H4 (cell line): ENCODE data around the gene PFDN5. TPM values are rescaled to one million over a fixed set of nuclear protein-coding genes. Genes with fewer than 3 reads are reported as not detected.
A peak's percentile ranks its signal among the peaks of the same experiment; 100 is the strongest.
"Not testable (repeated sequence)": the region's sequence is repeated elsewhere in the genome, so short reads cannot be mapped to it uniquely, and the experiment has no call there.

ENCODE experiments used
- DNase-seq: peaks from one replicate; pipeline ENCODE4 v3.0.0-alpha.2; 2015; ENCODE audit warnings: low spot score
- total RNA-seq: library from RNA; depleted of rRNA; stranded (reverse); fragments of >200 nt; shearing (Covaris generic); gene quantifications from 2 replicates; pipeline ENCODE4 v1.2.3, GENCODE V29; 2014

Gene PFDN5
- total RNA-seq, 1 experiment from 2014 or later = 537 TPM

DNA sequence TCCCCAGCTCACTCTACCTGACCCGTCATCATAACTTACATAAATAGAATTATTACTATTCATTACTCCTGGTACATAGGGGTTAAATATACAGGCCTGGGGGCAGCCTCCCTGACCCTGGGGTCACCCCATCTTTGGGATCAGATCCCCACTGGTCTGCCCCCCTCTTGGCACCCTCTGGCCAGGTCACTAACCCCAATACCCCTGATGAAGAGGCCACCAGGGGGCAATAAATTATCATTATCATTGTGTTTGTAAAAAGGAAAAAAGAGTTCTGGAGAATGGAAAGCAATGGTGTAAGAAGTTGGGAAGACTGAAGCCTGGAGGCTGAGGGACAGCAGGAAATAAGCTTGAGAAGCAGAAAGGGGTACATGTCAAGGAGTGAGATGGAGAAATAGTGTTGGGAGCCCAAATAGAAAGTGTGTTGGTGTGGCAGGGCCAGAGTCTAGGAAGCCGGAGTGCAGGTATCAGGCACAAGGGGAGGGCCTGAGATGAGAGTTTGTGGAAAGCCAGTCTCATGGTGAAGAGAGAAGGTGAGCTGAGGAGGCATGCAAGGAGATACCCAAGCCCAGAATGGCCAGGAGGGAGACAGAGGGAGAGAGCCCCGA lies 32.2 kb downstream of the PFDN5 start:
- DNase-seq = no peak

- DNase-seq = no peak
Measured at GRCh38 chr12:53328043-53328435, 32.7 kb downstream of the PFDN5 start.

- no peak for DNase-seq
Measured at GRCh38 chr12:53330671-53331070, 35.3 kb downstream of the PFDN5 start.

- not testable (repeated sequence) for DNase-seq
Measured at GRCh38 chr12:53332339-53332738, 37.0 kb downstream of the PFDN5 start.

GRCh38 chr12:53332744-53333143 lies 37.4 kb downstream of the PFDN5 start:
- no peak for DNase-seq

- no peak for DNase-seq
Measured at GRCh38 chr12:53333289-53333688, 37.9 kb downstream of the PFDN5 start.

- DNase-seq = no peak
Measured at GRCh38 chr12:53333845-53334244, 38.5 kb downstream of the PFDN5 start.

GRCh38 chr12:53334822-53335221 lies 39.5 kb downstream of the PFDN5 start:
- no peak for DNase-seq

GRCh38 chr12:53336181-53336681 lies 40.9 kb downstream of the PFDN5 start, which contains the start of gene SP7:
Gene SP7, minus strand, starts transcription at chr12:53336354. Its CDS starts 708 bp downstream, at chr12:53335646.
- DNase-seq = no peak

DNA sequence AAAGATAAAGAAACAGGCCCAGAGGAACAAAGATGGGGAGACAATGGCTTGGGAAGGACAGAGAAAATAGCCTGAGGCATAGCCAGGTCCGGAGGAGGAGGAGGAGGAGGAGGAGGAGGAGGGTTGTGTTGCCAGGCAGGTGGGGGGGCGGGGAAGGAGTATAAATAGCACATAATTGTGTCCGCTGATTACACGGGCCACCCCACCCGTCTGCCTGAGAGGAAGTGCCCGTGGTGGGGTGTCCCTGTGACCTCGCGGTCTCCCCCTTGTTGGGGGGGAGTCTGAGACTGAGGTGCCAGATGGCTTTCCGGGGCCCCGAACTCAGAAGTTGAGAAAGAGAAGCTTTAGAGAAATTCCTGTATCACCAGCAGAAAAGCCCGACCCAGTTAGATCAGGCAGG lies 42.7 kb downstream of the PFDN5 start:
- no peak for DNase-seq

DNA sequence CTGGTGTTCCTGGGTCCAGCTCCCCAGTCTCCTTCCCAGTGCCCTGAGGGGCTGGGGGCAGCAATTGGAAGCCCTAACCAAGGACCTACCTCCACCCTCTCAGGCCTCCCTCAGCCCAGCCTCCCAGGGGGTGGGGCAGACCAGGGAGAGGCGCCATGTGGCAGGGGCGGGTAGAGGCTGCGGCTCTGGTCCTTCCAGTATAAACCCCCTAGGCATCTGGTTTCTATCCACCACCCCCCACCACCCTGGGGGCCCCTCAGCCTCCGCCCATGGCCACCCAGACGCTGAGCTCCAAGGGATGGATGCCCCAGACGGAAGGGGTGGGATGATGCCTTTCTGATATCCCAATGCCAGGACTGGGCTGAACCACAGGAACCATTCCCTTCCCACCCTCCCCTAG lies 43.6 kb downstream of the PFDN5 start:
- DNase-seq = no peak

DNA sequence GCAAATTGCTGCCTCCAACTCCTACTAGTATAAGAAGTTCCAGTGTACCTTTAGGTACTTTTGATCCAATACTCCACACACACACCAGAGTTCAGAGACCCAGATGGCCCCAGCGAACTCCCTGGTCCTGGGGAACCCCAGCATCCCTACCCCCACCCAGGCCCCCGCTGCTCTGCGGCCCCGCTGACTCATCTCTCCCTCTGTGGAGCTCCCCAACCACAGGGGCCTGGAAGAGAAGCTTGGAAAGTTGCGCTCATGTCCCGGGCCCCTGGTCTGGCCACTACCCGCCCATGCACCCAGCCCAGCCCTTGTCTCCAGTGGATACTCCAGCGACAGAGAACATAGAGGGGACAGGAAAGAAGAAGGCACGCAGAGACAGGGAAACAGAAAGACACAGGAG lies 45.1 kb downstream of the PFDN5 start:
- no peak for DNase-seq

GRCh38 chr12:53343449-53343848 lies 48.1 kb downstream of the PFDN5 start:
- no peak for DNase-seq

DNA sequence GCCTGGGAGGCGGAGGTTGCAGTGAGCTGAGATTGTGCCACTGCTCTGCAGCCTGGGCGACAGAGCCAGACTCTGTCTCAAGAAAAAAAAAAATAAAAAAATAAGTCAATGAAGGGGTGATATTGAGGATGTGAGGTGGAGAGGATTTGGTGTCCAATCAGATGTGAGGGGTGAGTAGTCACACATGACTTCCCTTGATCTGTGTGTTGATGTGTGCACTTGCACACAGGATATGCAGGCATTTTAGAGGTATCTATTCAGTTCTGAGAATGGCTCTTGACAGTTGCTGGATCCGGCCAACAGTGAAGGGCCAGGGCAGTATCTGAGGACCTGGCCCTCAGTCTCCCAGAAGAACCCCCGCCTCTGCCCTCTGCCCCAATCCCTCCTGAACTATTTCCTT lies 48.6 kb downstream of the PFDN5 start:
- no peak for DNase-seq

DNA sequence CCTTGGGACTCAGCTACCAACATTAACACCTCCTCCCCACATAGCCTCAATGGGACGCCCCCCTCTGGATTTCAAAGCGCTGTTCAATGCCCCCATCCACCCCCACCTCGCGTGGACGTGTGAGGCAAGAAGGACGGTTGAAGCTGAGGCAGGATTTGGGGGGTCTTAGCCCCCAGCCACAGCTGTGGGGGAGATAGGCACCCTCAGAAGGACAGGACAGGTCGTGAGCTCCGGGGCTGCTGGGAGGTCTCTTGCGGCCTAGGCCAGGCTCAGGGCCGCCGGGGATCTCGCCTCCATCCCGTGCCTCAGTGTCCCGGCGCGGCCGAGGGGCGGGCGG lies 49.1 kb downstream of the PFDN5 start:
- DNase-seq = no peak

- DNase-seq = peak; percentile 58
Measured at GRCh38 chr12:53344824-53345485, 49.6 kb downstream of the PFDN5 start.

DNA sequence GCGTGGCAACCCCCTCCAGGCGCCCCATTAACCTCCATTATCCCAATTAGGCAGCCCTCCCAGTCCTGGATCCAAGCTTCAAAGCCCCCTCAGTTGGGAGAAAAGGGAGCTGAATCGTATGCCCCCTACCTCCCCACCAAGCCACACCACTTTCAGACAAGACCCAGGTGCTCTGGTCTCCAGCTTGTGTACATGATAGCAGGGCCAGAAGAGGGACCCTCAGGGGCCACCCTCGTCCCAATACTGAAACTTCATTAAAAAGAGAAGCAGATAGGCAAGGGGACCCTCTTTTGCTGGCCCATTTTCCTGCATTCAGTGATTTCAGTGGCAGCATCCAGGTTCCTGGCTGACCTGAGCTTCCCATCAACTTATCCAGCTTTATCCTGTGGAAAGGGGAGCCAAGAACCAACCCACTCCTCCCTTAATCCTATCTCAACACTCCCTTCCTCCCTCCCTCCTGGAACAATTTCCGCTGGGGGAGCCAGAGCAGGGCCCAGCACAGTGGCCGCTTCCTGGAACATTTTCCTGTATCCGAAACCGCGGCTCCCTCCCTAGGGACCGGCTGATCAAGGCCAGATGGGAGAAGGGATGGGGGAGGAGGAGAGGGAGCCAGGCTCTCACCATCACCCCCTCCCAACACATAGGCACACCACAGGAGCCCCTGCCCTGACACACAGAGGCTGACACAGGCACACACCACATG lies 50.3 kb downstream of the PFDN5 start:
- peak; percentile 48 for DNase-seq

- DNase-seq = no peak
Measured at GRCh38 chr12:53346491-53346890, 51.1 kb downstream of the PFDN5 start.

GRCh38 chr12:53347905-53348304 lies 52.6 kb downstream of the PFDN5 start:
- DNase-seq = no peak
